H1 (cell line): ENCODE data around the gene SCN11A. TPM values are rescaled to one million over a fixed set of nuclear protein-coding genes. Genes with fewer than 3 reads are reported as not detected.

Experiments
- CTCF ChIA-PET: fragments of 300-600 bp; sonication (Branson Sonifier 250); formaldehyde crosslinking; loops from one replicate; lab custom pipeline; 2021; ENCODE audit not compliant: partially characterized antibody; lab: Charles Lee
- POLR2A ChIA-PET: fragments of 300-600 bp; sonication (Branson Sonifier 250); formaldehyde crosslinking; loops from one replicate; lab custom pipeline; 2021; ENCODE audit warnings: inconsistent platforms; ENCODE audit not compliant: partially characterized antibody; lab: Charles Lee
- DNase-seq, 2 experiments: peaks; one replicate each; pipeline versions ENCODE4 v3.0.0 to v3.0.0-alpha.2; 2010 to 2022; ENCODE audit warnings: low spot score in 2 of 2, low read depth in 1 of 2, mixed read lengths in 1 of 2
- FAIRE-seq: peaks from 2 replicates; lab custom pipeline; 2011; peaks lifted over from hg19 to GRCh38; lab: Jason Lieb, UNC
- H2AFZ ChIP-seq: 2 replicates; pipeline ENCODE4 v1.8.1; 2012; ENCODE audit warnings: low read length, inconsistent platforms
- H2AK5ac ChIP-seq: 2 replicates; pipeline ENCODE4 v1.6.1; 2013; ENCODE audit warnings: low read depth, low read length
- H2BK120ac ChIP-seq: replicated peaks from 2 replicates; pipeline ENCODE3; 2013; ENCODE audit warnings: low read depth, low read length, inconsistent platforms
- H2BK12ac ChIP-seq: 2 replicates; pipeline ENCODE4 v1.6.1; 2013; ENCODE audit warnings: low read depth, low read length
- H2BK15ac ChIP-seq: 2 replicates; pipeline ENCODE4 v1.6.1; 2013; ENCODE audit warnings: low read length
- H2BK20ac ChIP-seq: 2 replicates; pipeline ENCODE4 v1.6.1; 2013; ENCODE audit warnings: low read length
- H2BK5ac ChIP-seq: 2 replicates; pipeline ENCODE4 v1.6.1; 2013; ENCODE audit warnings: low read depth, low read length
- H3K14ac ChIP-seq: 2 replicates; pipeline ENCODE4 v1.6.1; 2013; ENCODE audit warnings: inconsistent platforms; ENCODE audit not compliant: insufficient read length
- H3K18ac ChIP-seq: 2 replicates; pipeline ENCODE4 v1.6.1; 2013; ENCODE audit warnings: low read length; ENCODE audit errors: extremely low read depth
- H3K23ac ChIP-seq: 2 replicates; pipeline ENCODE4 v1.6.1; 2013; ENCODE audit warnings: inconsistent platforms; ENCODE audit not compliant: insufficient read length
- H3K23me2 ChIP-seq: 2 replicates; pipeline ENCODE4 v1.6.1; 2013; ENCODE audit warnings: low read depth, low read length
- H3K27ac ChIP-seq: 2 replicates; pipeline ENCODE4 v1.6.1; 2011; ENCODE audit warnings: low read depth, low read length, inconsistent platforms
- H3K27me3 ChIP-seq, 4 experiments: replicated peaks in 1 of 4; 1 replicate in 1 of 4; 2 replicates in 3 of 4; pipeline versions ENCODE4 v1.6.1 to v1.8.1; 2011 to 2013; ENCODE audit warnings: low read length in 3 of 4, mild to moderate bottlenecking in 3 of 4, inconsistent platforms in 2 of 4, mixed read lengths in 2 of 4, moderate library complexity in 1 of 4; ENCODE audit not compliant: control insufficient read depth in 3 of 4, insufficient read depth in 3 of 4; ENCODE audit errors: extremely low read depth in 1 of 4
- H3K36me3 ChIP-seq, 4 experiments: 2 replicates each; pipeline versions ENCODE4 v1.6.1 to v1.8.1; 2011 to 2013; ENCODE audit warnings: mild to moderate bottlenecking in 4 of 4, low read length in 3 of 4, moderate library complexity in 2 of 4, control low read depth in 1 of 4, inconsistent platforms in 1 of 4; ENCODE audit not compliant: insufficient read depth in 4 of 4, control insufficient read depth in 2 of 4
- H3K4ac ChIP-seq: replicated peaks from 2 replicates; pipeline ENCODE3; 2013; ENCODE audit warnings: low read length, low read depth, mixed read lengths, inconsistent platforms; ENCODE audit not compliant: insufficient read length
- H3K4me1 ChIP-seq, 4 experiments: replicated peaks in 1 of 4; 1 replicate in 1 of 4; 2 replicates in 3 of 4; pipeline versions ENCODE4 v1.6.1 to v1.8.1; 2011 to 2013; ENCODE audit warnings: low read length in 3 of 4, inconsistent platforms in 2 of 4, mixed read lengths in 1 of 4; ENCODE audit not compliant: insufficient read depth in 4 of 4, control insufficient read depth in 3 of 4
- H3K4me2 ChIP-seq, 2 experiments: 2 replicates each; pipeline versions ENCODE4 v1.6.1 to v1.8.1; 2011 to 2013; ENCODE audit warnings: low read depth in 2 of 2, low read length in 2 of 2, control low read depth in 1 of 2, inconsistent platforms in 1 of 2, mild to moderate bottlenecking in 1 of 2; ENCODE audit not compliant: insufficient read depth in 1 of 2
- H3K4me3 ChIP-seq, 4 experiments: fragments of 200-600, 300-600 bp in 1 of 4; sonication (generic), shearing (Covaris generic), sonication (Bioruptor Twin) in 1 of 4; 2 replicates each; pipeline versions ENCODE4 v1.5.1 to v1.8.1; 2011 to 2016; ENCODE audit warnings: low read length in 4 of 4, low read depth in 3 of 4, control low read depth in 2 of 4, inconsistent platforms in 2 of 4, mild to moderate bottlenecking in 2 of 4, mixed read lengths in 1 of 4, moderate library complexity in 1 of 4; ENCODE audit not compliant: insufficient read depth in 2 of 4; ENCODE audit errors: extremely low read depth in 1 of 4
- H3K56ac ChIP-seq: replicated peaks from 2 replicates; pipeline ENCODE3; 2013; ENCODE audit warnings: low read depth, mild to moderate bottlenecking, mixed read lengths, low read length, inconsistent platforms; ENCODE audit not compliant: insufficient read length
- H3K79me1 ChIP-seq: 2 replicates; pipeline ENCODE4 v1.6.1; 2013; ENCODE audit warnings: low read depth, low read length, control low read depth
- H3K79me2 ChIP-seq, 2 experiments: 2 replicates each; pipeline versions ENCODE4 v1.6.1 to v1.8.1; 2012 to 2013; ENCODE audit warnings: low read length in 2 of 2, mild to moderate bottlenecking in 2 of 2, inconsistent platforms in 1 of 2; ENCODE audit not compliant: insufficient read depth in 2 of 2, control insufficient read depth in 1 of 2
- H3K9ac ChIP-seq, 4 experiments: replicated peaks in 1 of 4; 1 replicate in 1 of 4; 2 replicates in 3 of 4; pipeline versions ENCODE4 v1.6.1 to v1.8.1; 2011 to 2013; ENCODE audit warnings: low read depth in 3 of 4, low read length in 3 of 4, control low read depth in 2 of 4, mild to moderate bottlenecking in 2 of 4, moderate library complexity in 2 of 4, inconsistent platforms in 1 of 4; ENCODE audit errors: extremely low read depth in 1 of 4
- H3K9me3 ChIP-seq, 2 experiments: 2 replicates each; pipeline versions ENCODE4 v1.6.1 to v1.8.1; 2012 to 2013; ENCODE audit warnings: mild to moderate bottlenecking in 2 of 2, moderate library complexity in 2 of 2, control low read depth in 1 of 2, inconsistent platforms in 1 of 2, low read depth in 1 of 2, low read length in 1 of 2, mixed read lengths in 1 of 2; ENCODE audit not compliant: insufficient read depth in 2 of 2
- H4K20me1 ChIP-seq, 2 experiments: replicated peaks in 1 of 2; 2 replicates each; pipeline versions ENCODE3 to v1.8.1; 2011 to 2013; ENCODE audit warnings: inconsistent platforms in 2 of 2, low read length in 2 of 2, mild to moderate bottlenecking in 1 of 2; ENCODE audit not compliant: insufficient read depth in 2 of 2, control insufficient read depth in 1 of 2
- H4K5ac ChIP-seq: 2 replicates; pipeline ENCODE4 v1.6.1; 2013; ENCODE audit warnings: low read length, low read depth, mixed read lengths, inconsistent platforms; ENCODE audit not compliant: insufficient read length
- H4K8ac ChIP-seq: 2 replicates; pipeline ENCODE4 v1.8.0; 2013; ENCODE audit warnings: mild to moderate bottlenecking, moderate library complexity, low read length, inconsistent platforms; ENCODE audit not compliant: insufficient read depth; ENCODE audit errors: extremely low read depth
- H4K91ac ChIP-seq: replicated peaks from 2 replicates; pipeline ENCODE3; 2013; ENCODE audit warnings: low read length, mixed read lengths, inconsistent platforms; ENCODE audit not compliant: insufficient read length
- CHD1 ChIP-seq: IDR thresholded peaks from 2 replicates; pipeline ENCODE4 v1.6.1; 2012; ENCODE audit warnings: low read depth, low read length, improper control_type of control experiment
- CHD2 ChIP-seq: IDR thresholded peaks from 2 replicates; pipeline ENCODE4 v1.6.1; 2012; ENCODE audit warnings: low read length, improper control_type of control experiment
- JUN ChIP-seq: IDR thresholded peaks from 2 replicates; pipeline ENCODE4 v1.6.1; 2011; ENCODE audit warnings: low read depth, mild to moderate bottlenecking, improper control_type of control experiment, low read length
- MAX ChIP-seq: IDR thresholded peaks from 2 replicates; pipeline ENCODE4 v1.6.1; 2012; ENCODE audit warnings: inconsistent platforms
- NRF1 ChIP-seq: IDR thresholded peaks from 2 replicates; pipeline ENCODE4 v1.6.1; 2011; ENCODE audit warnings: mild to moderate bottlenecking, low read depth, low read length, improper control_type of control experiment
- RBBP5 ChIP-seq: IDR thresholded peaks from 2 replicates; pipeline ENCODE4 v1.7.1; 2012; ENCODE audit warnings: low read depth, mild to moderate bottlenecking, inconsistent platforms, low read length, moderate library complexity, borderline replicate concordance
- RFX5 ChIP-seq: IDR thresholded peaks from 2 replicates; pipeline ENCODE4 v1.6.1; 2011; ENCODE audit warnings: low read depth, low read length, improper control_type of control experiment, borderline replicate concordance
- RXRA ChIP-seq: IDR thresholded peaks from 2 replicates; pipeline ENCODE4 v1.6.1; 2011; ENCODE audit warnings: low read depth, mild to moderate bottlenecking, low read length, moderate library complexity; ENCODE audit not compliant: insufficient read depth
- TAF7 ChIP-seq: optimal IDR thresholded peaks from 2 replicates; pipeline ENCODE3; 2011; ENCODE audit warnings: low read depth, mild to moderate bottlenecking, inconsistent platforms, low read length, moderate library complexity, borderline replicate concordance
- TEAD4 ChIP-seq: IDR thresholded peaks from 2 replicates; pipeline ENCODE4 v1.6.1; 2012; ENCODE audit warnings: low read depth, low read length, inconsistent platforms, mixed read lengths
- WGBS, 2 experiments: shearing (Covaris generic) in 1 of 2; methylation state at CpG; one replicate each; pipeline versions ENCODE4 v1.1.6 to v1.1.7; 2013 to 2015; ENCODE audit warnings: low lambda C conversion rate in 2 of 2, mixed read lengths in 2 of 2, inconsistent platforms in 1 of 2, low coverage in 1 of 2, missing lambda C conversion rate in 1 of 2; ENCODE audit not compliant: insufficient replicate concordance in 2 of 2, insufficient coverage in 1 of 2, insufficient read length in 1 of 2; ENCODE audit errors: extremely low coverage in 1 of 2, missing lambda C conversion rate in 1 of 2; 5-methylcytosine and 5-hydroxymethylcytosine counted together
- polyA plus RNA-seq, 7 experiments: library from polyadenylated mRNA; depleted of rRNA in 3 of 7; stranded (reverse) in 5 of 7; unstranded in 2 of 7; fragments of >200 nt in 5 of 7; fragments of 200-250 nt in 2 of 7; gene quantifications; 1 replicate in 5 of 7; 2 replicates in 1 of 7; 4 replicates in 1 of 7; pipeline versions ENCODE4 v1.2.1 to v1.2.3, GENCODE V29; 2011 to 2013; ENCODE audit warnings: missing spikeins in 2 of 7, mixed read lengths in 2 of 7
- total RNA-seq: library from RNA; stranded (reverse); fragmentation: NEBNext Ultra II Directional; extraction: Animal tissue kit (Norgen Biotek cat#: 25700); gene quantifications from 2 replicates; pipeline ENCODE4 v1.2.1, GENCODE V29; 2021
- TF ChIP-seq, protein P1 (sequence below): IDR thresholded peaks from 2 replicates; pipeline ENCODE4 v1.6.1; 2012; ENCODE audit warnings: inconsistent platforms

SCN11A gene
- total and polyA plus RNA-seq, 2 of the 8 experiments (the other 6 are each of a cell fraction or from before 2014, with no cell fraction given), result 0.11 to 0.21 TPM

DNA sequence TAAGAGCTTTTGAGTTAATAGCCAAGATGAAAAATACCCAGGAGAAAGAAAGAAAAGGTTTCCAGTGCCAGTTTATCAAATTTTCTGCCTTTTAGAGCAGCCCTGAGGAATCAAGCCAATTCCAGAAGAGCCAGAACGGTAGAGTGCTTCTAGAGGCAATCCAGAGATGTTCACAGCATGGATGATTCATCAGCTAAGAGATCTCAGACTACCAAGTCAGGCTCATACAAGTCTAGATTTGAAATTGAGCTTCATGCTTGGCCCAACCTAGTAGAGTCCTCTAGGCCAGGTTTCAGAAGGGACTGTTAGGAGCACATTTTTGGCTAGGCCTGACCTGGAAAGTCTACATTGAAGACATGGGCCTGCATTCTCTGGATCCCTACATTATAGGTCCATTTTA lies 15.5 kb upstream of the SCN11A start:
- Histone ChIP-seq H3K4me2 (no peak overlapping the region), H3K79me2 (peaks cover 3 to 24% of the 10 kb centered on the region in 2 experiments; a peak in 2 of 4 replicates), H4K8ac (no peak overlapping the region), H2BK5ac (no peak overlapping the region), H3K9me3 (no peaks in the 10 kb centered on the region), H3K9ac (no peak overlapping the region), H2BK12ac (no peak overlapping the region), H3K23me2 (no peaks in the 10 kb centered on the region), H3K4me3 (no peak overlapping the region), H3K27ac (no peak overlapping the region), H2BK15ac (no peak overlapping the region), H4K91ac (no peak overlapping the region), H3K14ac (no peak overlapping the region), H3K4me1 (no peaks in the 10 kb centered on the region), H2AK5ac (no peak overlapping the region), H3K4ac (no peak overlapping the region), H3K79me1 (peaks cover 2% of the 10 kb centered on the region), H3K56ac (no peak overlapping the region), H4K5ac (no peak overlapping the region), H2AFZ (no peak overlapping the region), H2BK20ac (no peak overlapping the region), H3K36me3 (peaks cover 0 to 44% (median 25%) of the 10 kb centered on the region in 4 experiments; a peak in 7 of 8 replicates), H3K27me3 (no peaks in the 10 kb centered on the region), H2BK120ac (no peak overlapping the region), H4K20me1 (peaks cover 0 to 2% of the 10 kb centered on the region in 2 experiments), H3K18ac (no peak overlapping the region), H3K23ac (no peak overlapping the region)
- DNase-seq (no peak), FAIRE-seq (no peak)
- POLR2A ChIA-PET, result interaction anchor here (1.4 kb wide), 1 partner anchor 9 kb away, joined by 4 read pairs; no protein-coding TSS in a partner anchor
- 86% methylated on average over 1 of the region's 1 CpG; no CpG with 5 or more reads in 1 of the 2 experiments for WGBS, 2 experiments
- CTCF ChIA-PET, result interaction anchor here (0.8 to 1.4 kb wide), 2 partner anchors 37 kb away, joined by 3 read pairs; no protein-coding TSS in a partner anchor
- TF ChIP-seq RXRA (no peak), RBBP5 (no peak), RFX5 (no peak), JUN (no peak), TEAD4 (no peak), CHD2 (no peak), NRF1 (no peak), MAX (no peak), TAF7 (no peak), CHD1 (no peak)
- TF ChIP-seq, protein P1, sequence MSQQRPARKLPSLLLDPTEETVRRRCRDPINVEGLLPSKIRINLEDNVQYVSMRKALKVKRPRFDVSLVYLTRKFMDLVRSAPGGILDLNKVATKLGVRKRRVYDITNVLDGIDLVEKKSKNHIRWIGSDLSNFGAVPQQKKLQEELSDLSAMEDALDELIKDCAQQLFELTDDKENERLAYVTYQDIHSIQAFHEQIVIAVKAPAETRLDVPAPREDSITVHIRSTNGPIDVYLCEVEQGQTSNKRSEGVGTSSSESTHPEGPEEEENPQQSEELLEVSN, result no peak
